ENCODE results near the gene ZCCHC14. TPM values are rescaled to one million over a fixed set of nuclear protein-coding genes. Genes with fewer than 3 reads are reported as not detected.
A peak's percentile ranks its signal among the peaks of the same experiment; 100 is the strongest.
"Not testable (repeated sequence)": the region's sequence is repeated elsewhere in the genome, so short reads cannot be mapped to it uniquely, and the experiment has no call there.

The ZCCHC14 gene
- total and polyA plus RNA-seq, 5 experiments from 2014 or later = 0.37 to 33.8 (median 0.85) TPM

GRCh38 chr16:87392821-87393679 lies 99.8 kb downstream of the ZCCHC14 start:
- Mint-ChIP-seq H3K27ac (peak overlapping the region; percentile 71 to 97 (median 94)), H3K9me3 (no peaks in the 10 kb centered on the region), H3K36me3 (peaks cover 0 to 19% (median 0%) of the 10 kb centered on the region in 3 donors), H3K27me3 (no peaks in the 10 kb centered on the region), H3K4me3 (peak overlapping the region; percentile 76 to 96 (median 94)), H3K4me1 (peaks cover 23 to 58% (median 55%) of the 10 kb centered on the region in 4 donors)
- POLR2A ChIA-PET = interaction anchor here (0.6 to 4.2 kb wide), 6 partner anchors 10 to 372 kb away, joined by 3 to 50 read pairs (median 8); partner anchors contain the start of genes C16orf95, FBXO31 and KLHDC4
- no peak for ATAC-seq
- DNase-seq = peak in 9 of 10 donors; percentile 16 to 69 (median 35)

- Mint-ChIP-seq H3K36me3 (peaks cover 0 to 16% (median 0%) of the 10 kb centered on the region in 3 donors), H3K9me3 (no peaks in the 10 kb centered on the region), H3K27ac (peak within 1 kb of the TSS; percentile 72 to 97 (median 94)), H3K4me3 (peak within 1 kb of the TSS; percentile 76 to 96 (median 94)), H3K4me1 (peaks cover 27 to 63% (median 61%) of the 10 kb centered on the region in 4 donors), H3K27me3 (no peaks in the 10 kb centered on the region)
- peak; percentile 96 to 100 (median 98) for DNase-seq
- ATAC-seq = peak; percentile 71 to 74
- POLR2A ChIA-PET = interaction anchor here (1.2 to 4.2 kb wide), 4 partner anchors 9 to 244 kb away, joined by 3 to 50 read pairs (median 11); partner anchors contain the start of genes C16orf95 and FBXO31
These were observed 100.6 kb downstream of the ZCCHC14 start, which contains the start of gene MAP1LC3B for GRCh38 chr16:87391950-87392820. MAP1LC3B (plus strand) TSS chr16:87392336; CDS start chr16:87392428, 92 bp downstream.

GRCh38 chr16:87391324-87391949 lies 101.4 kb downstream of the ZCCHC14 start:
- no peak for ATAC-seq
- POLR2A ChIA-PET = interaction anchor here (3.1 kb wide), 1 partner anchor 245 kb away, joined by 12 read pairs; no protein-coding TSS in a partner anchor
- Mint-ChIP-seq H3K27me3 (no peaks in the 10 kb centered on the region), H3K36me3 (peaks cover 0 to 10% (median 0%) of the 10 kb centered on the region in 3 donors), H3K9me3 (no peaks in the 10 kb centered on the region), H3K27ac (peak overlapping the region; percentile 72 to 97 (median 93)), H3K4me1 (peaks cover 27 to 63% (median 60%) of the 10 kb centered on the region in 4 donors), H3K4me3 (peak overlapping the region; percentile 74 to 88 (median 86))
- peak in 3 of 10 donors; percentile 10 to 61 (median 17) for DNase-seq

- DNase-seq (peak in 1 of 10 donors; percentile 60), ATAC-seq (no peak)
- H3K27me3 Mint-ChIP-seq = no peaks in the 10 kb centered on the region
- peaks cover 27 to 66% (median 59%) of the 10 kb centered on the region in 4 donors for H3K4me1 Mint-ChIP-seq
- peaks cover 0 to 8% (median 0%) of the 10 kb centered on the region in 3 donors for H3K36me3 Mint-ChIP-seq
- peak overlapping the region; percentile 73 to 88 (median 86) for H3K4me3 Mint-ChIP-seq
- POLR2A ChIA-PET = no interaction called here
- H3K9me3 Mint-ChIP-seq = no peaks in the 10 kb centered on the region
- peak overlapping the region; percentile 72 to 97 (median 93) for H3K27ac Mint-ChIP-seq
These were observed 102.0 kb downstream of the ZCCHC14 start for GRCh38 chr16:87390641-87391323.

GRCh38 chr16:87389914-87390313 lies 102.9 kb downstream of the ZCCHC14 start:
- peak in 1 of 10 donors; percentile 34 for DNase-seq
- H3K4me1 Mint-ChIP-seq = peaks cover 24 to 63% (median 54%) of the 10 kb centered on the region in 4 donors
- ATAC-seq, H3K36me3 Mint-ChIP-seq, POLR2A ChIA-PET, H3K9me3 Mint-ChIP-seq, H3K27me3 Mint-ChIP-seq: not testable (repeated sequence)
- H3K27ac Mint-ChIP-seq = peak overlapping the region in 7 of 10 donors; percentile 51 to 96 (median 69)
- H3K4me3 Mint-ChIP-seq = peak overlapping the region in 2 of 10 donors; percentile 3 to 24

- Mint-ChIP-seq H3K27ac (peak overlapping the region in 8 of 10 donors; percentile 51 to 96 (median 71)), H3K4me1 (peaks cover 20 to 58% (median 49%) of the 10 kb centered on the region in 4 donors), H3K9me3 (no peaks in the 10 kb centered on the region), H3K4me3 (peak overlapping the region in 1 of 10 donors; percentile 26), H3K27me3 (no peaks in the 10 kb centered on the region), H3K36me3 (no peaks in the 10 kb centered on the region)
- ATAC-seq (no peak), DNase-seq (no peak)
- POLR2A ChIA-PET = interaction anchor here (0.6 to 1.8 kb wide), 4 partner anchors 26 to 277 kb away, joined by 4 to 9 read pairs (median 4); partner anchors contain the start of gene C16orf95
These were observed 103.6 kb downstream of the ZCCHC14 start for GRCh38 chr16:87389245-87389644.

GRCh38 chr16:87388818-87389134 lies 104.0 kb downstream of the ZCCHC14 start:
- Mint-ChIP-seq H3K27ac (peak overlapping the region; percentile 95 to 100 (median 97)), H3K4me1 (peaks cover 20 to 57% (median 48%) of the 10 kb centered on the region in 4 donors), H3K36me3 (peaks cover 0 to 3% (median 0%) of the 10 kb centered on the region in 3 donors), H3K27me3 (peaks cover 0 to 3% (median 0%) of the 10 kb centered on the region in 5 donors), H3K4me3 (peak overlapping the region; percentile 47 to 85 (median 74)), H3K9me3 (peaks cover 0 to 4% (median 0%) of the 10 kb centered on the region in 9 donors)
- POLR2A ChIA-PET = interaction anchor here (0.6 to 1.8 kb wide), 7 partner anchors 13 to 376 kb away, joined by 3 to 9 read pairs (median 4); partner anchors contain the start of genes C16orf95 and KLHDC4
- DNase-seq = no peak
- no peak for ATAC-seq

- POLR2A ChIA-PET = interaction anchor here (0.5 to 1.8 kb wide), 7 partner anchors 14 to 377 kb away, joined by 3 to 9 read pairs (median 4); partner anchors contain the start of genes C16orf95 and KLHDC4
- H3K36me3 Mint-ChIP-seq = peaks cover 0 to 3% (median 0%) of the 10 kb centered on the region in 3 donors
- ATAC-seq (peak; percentile 65 to 71), DNase-seq (peak; percentile 59 to 94 (median 84))
- peak overlapping the region; percentile 47 to 85 (median 74) for H3K4me3 Mint-ChIP-seq
- peaks cover 0 to 4% (median 0%) of the 10 kb centered on the region in 9 donors for H3K9me3 Mint-ChIP-seq
- H3K27ac Mint-ChIP-seq = peak overlapping the region; percentile 95 to 100 (median 97)
- peaks cover 15 to 51% (median 43%) of the 10 kb centered on the region in 4 donors for H3K4me1 Mint-ChIP-seq
- peaks cover 0 to 3% (median 0%) of the 10 kb centered on the region in 5 donors for H3K27me3 Mint-ChIP-seq
These were observed 104.6 kb downstream of the ZCCHC14 start for GRCh38 chr16:87387942-87388817.

GRCh38 chr16:87384875-87385167 lies 108.0 kb downstream of the ZCCHC14 start:
- not testable (repeated sequence) for H3K36me3 Mint-ChIP-seq, DNase-seq, H3K9me3 Mint-ChIP-seq, ATAC-seq, H3K27me3 Mint-ChIP-seq
- POLR2A ChIA-PET = interaction anchor here (2.0 to 4.3 kb wide), 3 partner anchors 9 to 67 kb away, joined by 14 to 50 read pairs (median 34); partner anchors contain the start of genes C16orf95 and MAP1LC3B
- H3K4me1 Mint-ChIP-seq = peaks cover 24 to 71% (median 59%) of the 10 kb centered on the region in 4 donors
- H3K4me3 Mint-ChIP-seq = peak overlapping the region; percentile 42 to 96 (median 86)
- peak overlapping the region in 9 of 10 donors; percentile 11 to 100 (median 82) for H3K27ac Mint-ChIP-seq
